ENCODE measurements around the gene TCEA2. TPM values are rescaled to one million over a fixed set of nuclear protein-coding genes. Genes with fewer than 3 reads are reported as not detected.

TCEA2 gene
- total and polyA plus RNA-seq, 4 experiments from 2014 or later = 24.6 to 45.9 (median 35.6) TPM

GRCh38 chr20:64069614-64070243, 6.7 kb downstream of the TCEA2 start:
- Histone ChIP-seq H3K4me3 (ENCODE audit: low read length in 2 of 2) (no peak overlapping the region), H3K27ac (ENCODE audit: low read depth, low read length) (no peak overlapping the region), H3K4me1 (ENCODE audit: insufficient read depth, low read length) (peaks cover 44% of the 10 kb centered on the region), H3K36me3 (ENCODE audit: insufficient read depth, low read length) (peaks cover 16% of the 10 kb centered on the region), H3K9me3 (ENCODE audit: control insufficient read depth in 1 of 2, low read length in 2 of 2) (no peaks in the 10 kb centered on the region), H3K27me3 (ENCODE audit: insufficient read depth, low read length) (no peaks in the 10 kb centered on the region)
- intact Hi-C loops (cut with micrococcal nuclease) = no loop called here
- POLR2A ChIA-PET (ENCODE audit: partially characterized antibody) = interaction anchor here (0.6 to 1.9 kb wide), 3 partner anchors 10 to 149 kb away, joined by 3 to 7 read pairs (median 3); partner anchors contain the start of genes LKAAEAR1, OPRL1 and RGS19
- no peak overlapping the region for H3K4me3 Mint-ChIP-seq
- H3K9me3 Mint-ChIP-seq = no peaks in the 10 kb centered on the region
- CTCF ChIA-PET (ENCODE audit: partially characterized antibody) = interaction anchor here (0.6 to 1.8 kb wide), 3 partner anchors 9 to 73 kb away, joined by 3 to 7 read pairs (median 3); partner anchors contain the start of gene RGS19
- H3K27ac Mint-ChIP-seq = no peak overlapping the region
- peaks cover 0 to 15% of the 10 kb centered on the region in 2 donors for H3K36me3 Mint-ChIP-seq
- H3K4me1 Mint-ChIP-seq = peaks cover 16 to 40% (median 27%) of the 10 kb centered on the region in 4 donors
- no peaks in the 10 kb centered on the region for H3K27me3 Mint-ChIP-seq
- DNase-seq = no peak

- Histone ChIP-seq H3K4me1 (ENCODE audit: insufficient read depth, low read length) (peaks cover 41% of the 10 kb centered on the region), H3K27me3 (ENCODE audit: insufficient read depth, low read length) (no peaks in the 10 kb centered on the region)
- CTCF ChIA-PET (ENCODE audit: partially characterized antibody) = interaction anchor here (0.6 to 1.8 kb wide), 5 partner anchors 8 to 573 kb away, joined by 3 to 7 read pairs (median 3); partner anchors contain the start of gene RGS19
Measured at GRCh38 chr20:64070244-64070993, 7.4 kb downstream of the TCEA2 start.

GRCh38 chr20:64071341-64072332, 8.6 kb downstream of the TCEA2 start:
- Histone ChIP-seq H3K4me1 (ENCODE audit: insufficient read depth, low read length) (peaks cover 38% of the 10 kb centered on the region), H3K9me3 (ENCODE audit: control insufficient read depth in 1 of 2, low read length in 2 of 2) (no peaks in the 10 kb centered on the region), H3K27ac (ENCODE audit: low read depth, low read length) (no peak overlapping the region), H3K4me3 (ENCODE audit: low read length in 2 of 2) (no peak overlapping the region), H3K27me3 (ENCODE audit: insufficient read depth, low read length) (no peaks in the 10 kb centered on the region), H3K36me3 (ENCODE audit: insufficient read depth, low read length) (peaks cover 29% of the 10 kb centered on the region)
- Mint-ChIP-seq H3K9me3 (no peaks in the 10 kb centered on the region), H3K4me1 (peaks cover 3 to 34% (median 15%) of the 10 kb centered on the region in 4 donors), H3K36me3 (peaks cover 0 to 24% of the 10 kb centered on the region in 2 donors), H3K27me3 (no peaks in the 10 kb centered on the region), H3K27ac (peak overlapping the region in 2 of 7 donors; percentile 9 to 41), H3K4me3 (no peak overlapping the region)
- POLR2A ChIA-PET (ENCODE audit: partially characterized antibody) = interaction anchor here (0.5 to 1.7 kb wide), 2 partner anchors 12 to 33 kb away, joined by 3 to 6 read pairs; partner anchors contain the start of gene LKAAEAR1
- no peak for DNase-seq
- intact Hi-C loops (cut with micrococcal nuclease) = no loop called here
- CTCF ChIA-PET (ENCODE audit: partially characterized antibody) = interaction anchor here (0.7 to 1.5 kb wide), 2 partner anchors 17 to 575 kb away, joined by 3 to 4 read pairs; no protein-coding TSS in a partner anchor

More at GRCh38 chr20:64070244-64070993, 7.4 kb downstream of the TCEA2 start:
- Mint-ChIP-seq H3K4me1 (peaks cover 13 to 34% (median 24%) of the 10 kb centered on the region in 4 donors), H3K27me3 (no peaks in the 10 kb centered on the region), H3K36me3 (peaks cover 0 to 19% of the 10 kb centered on the region in 2 donors), H3K27ac (no peak overlapping the region), H3K9me3 (no peaks in the 10 kb centered on the region), H3K4me3 (no peak overlapping the region)
- POLR2A ChIA-PET (ENCODE audit: partially characterized antibody) = interaction anchor here (1.1 kb wide), 1 partner anchor 9 kb away, joined by 3 read pairs; the partner anchor contains the start of genes OPRL1 and RGS19
- Histone ChIP-seq H3K9me3 (ENCODE audit: control insufficient read depth in 1 of 2, low read length in 2 of 2) (no peaks in the 10 kb centered on the region), H3K36me3 (ENCODE audit: insufficient read depth, low read length) (peaks cover 22% of the 10 kb centered on the region), H3K27ac (ENCODE audit: low read depth, low read length) (no peak overlapping the region), H3K4me3 (ENCODE audit: low read length in 2 of 2) (no peak overlapping the region)
- intact Hi-C loops (cut with micrococcal nuclease) = no loop called here
- no peak for DNase-seq

- no peak for DNase-seq
- CTCF ChIA-PET (ENCODE audit: partially characterized antibody) = interaction anchor here (0.7 to 0.8 kb wide), 2 partner anchors 11 to 14 kb away, joined by 3 read pairs; no protein-coding TSS in a partner anchor
- Histone ChIP-seq H3K27ac (ENCODE audit: low read depth, low read length) (no peak overlapping the region), H3K4me3 (ENCODE audit: low read length in 2 of 2) (no peak overlapping the region), H3K27me3 (ENCODE audit: insufficient read depth, low read length) (no peaks in the 10 kb centered on the region), H3K9me3 (ENCODE audit: control insufficient read depth in 1 of 2, low read length in 2 of 2) (no peaks in the 10 kb centered on the region), H3K36me3 (ENCODE audit: insufficient read depth, low read length) (peaks cover 29% of the 10 kb centered on the region), H3K4me1 (ENCODE audit: insufficient read depth, low read length) (peaks cover 38% of the 10 kb centered on the region)
- peak overlapping the region in 2 of 7 donors; percentile 9 to 41 for H3K27ac Mint-ChIP-seq
- POLR2A ChIA-PET (ENCODE audit: partially characterized antibody) = interaction anchor here (1.5 to 1.7 kb wide), 2 partner anchors 8 to 11 kb away, joined by 3 to 6 read pairs; partner anchors contain the start of gene LKAAEAR1
- intact Hi-C loops (cut with micrococcal nuclease) = no loop called here
- peaks cover 0 to 29% (median 11%) of the 10 kb centered on the region in 4 donors for H3K4me1 Mint-ChIP-seq
- no peak overlapping the region for H3K4me3 Mint-ChIP-seq
- peaks cover 0 to 24% of the 10 kb centered on the region in 2 donors for H3K36me3 Mint-ChIP-seq
- H3K9me3 Mint-ChIP-seq = no peaks in the 10 kb centered on the region
- no peaks in the 10 kb centered on the region for H3K27me3 Mint-ChIP-seq
Measured at GRCh38 chr20:64072498-64073063, 9.6 kb downstream of the TCEA2 start.

- Histone ChIP-seq H3K27me3 (ENCODE audit: insufficient read depth, low read length) (no peaks in the 10 kb centered on the region), H3K4me1 (ENCODE audit: insufficient read depth, low read length) (peaks cover 33% of the 10 kb centered on the region), H3K36me3 (ENCODE audit: insufficient read depth, low read length) (peaks cover 29% of the 10 kb centered on the region), H3K9me3 (ENCODE audit: control insufficient read depth in 1 of 2, low read length in 2 of 2) (no peaks in the 10 kb centered on the region), H3K4me3 (ENCODE audit: low read length in 2 of 2) (no peak overlapping the region), H3K27ac (ENCODE audit: low read depth, low read length) (no peak overlapping the region)
- peaks cover 0 to 25% (median 12%) of the 10 kb centered on the region in 4 donors for H3K4me1 Mint-ChIP-seq
- no peak for DNase-seq
- no peaks in the 10 kb centered on the region for H3K9me3 Mint-ChIP-seq
- intact Hi-C loops (cut with micrococcal nuclease) = no loop called here
- ChIA-PET CTCF (ENCODE audit: partially characterized antibody) (interaction anchor here (0.7 kb wide), 1 partner anchor 13 kb away, joined by 3 read pairs; no protein-coding TSS in a partner anchor), POLR2A (ENCODE audit: partially characterized antibody) (interaction anchor here (1.5 kb wide), 1 partner anchor 9 kb away, joined by 3 read pairs; no protein-coding TSS in a partner anchor)
- H3K27ac Mint-ChIP-seq = peak overlapping the region in 2 of 7 donors; percentile 21 to 61
- no peaks in the 10 kb centered on the region for H3K27me3 Mint-ChIP-seq
- H3K4me3 Mint-ChIP-seq = no peak overlapping the region
- peaks cover 0 to 28% of the 10 kb centered on the region in 2 donors for H3K36me3 Mint-ChIP-seq
Measured at GRCh38 chr20:64073476-64074183, 10.6 kb downstream of the TCEA2 start.
